ENCODE results near the gene COL27A1. TPM values are rescaled to one million over a fixed set of nuclear protein-coding genes. Genes with fewer than 3 reads are reported as not detected.

COL27A1 gene
- total and polyA plus RNA-seq, 2 donors (not counting 1 experiment from before 2014, with no cell fraction given), result 0.16 to 0.27 TPM

- Mint-ChIP-seq H3K9me3 (ENCODE audit: insufficient read depth) (no peaks in the 10 kb centered on the region), H3K4me1 (no peaks in the 10 kb centered on the region), H3K27me3 (peaks cover 19% of the 10 kb centered on the region), H3K27ac (no peak overlapping the region), H3K4me3 (no peak overlapping the region)
- DNase-seq (no peak), ATAC-seq (ENCODE audit: low read depth) (no peak)
- no peak overlapping the region for H3K4me3 ChIP-seq (ENCODE audit: control extremely low read depth in 1 of 5, extremely low read depth in 1 of 5, insufficient read depth in 1 of 5, low read depth in 2 of 5, low read length in 4 of 5)
- TF ChIP-seq CTCF (IDR thresholded peaks at IDR 0.05) (no peak), EZH2 (IDR thresholded peaks at IDR 0.05; ENCODE audit: borderline replicate concordance, insufficient read depth, low read depth, low read length, poor library complexity, severe bottlenecking) (no peak)
- no peaks in the 10 kb centered on the region for H3K79me2 ChIP-seq (ENCODE audit: control insufficient read depth, insufficient read depth, low read length)
- no peaks in the 10 kb centered on the region for H4K20me1 ChIP-seq (ENCODE audit: control insufficient read depth, insufficient read depth, low read length, poor library complexity, severe bottlenecking)
- no peak overlapping the region for H3K4me2 ChIP-seq (replicated peaks; ENCODE audit: low read depth, low read length, poor library complexity, severe bottlenecking)
- H3K36me3 ChIP-seq (replicated peaks in 1 of 2; ENCODE audit: control extremely low read depth in 1 of 2, control insufficient read depth in 1 of 2, extremely low read depth in 1 of 2, insufficient read depth in 2 of 2, low read length in 1 of 2), result no peaks in the 10 kb centered on the region
- ChIA-PET POLR2A (no interaction called here), CTCF (no interaction called here)
- H3K4me1 ChIP-seq (ENCODE audit: control insufficient read depth in 2 of 2, insufficient read depth in 2 of 2, low read length in 2 of 2), result no peaks in the 10 kb centered on the region
- no peak overlapping the region for H2AFZ ChIP-seq (ENCODE audit: insufficient read depth, low read depth, low read length, poor library complexity, severe bottlenecking)
- H3K9me3 ChIP-seq (ENCODE audit: control extremely low read depth in 1 of 3, control insufficient read depth in 2 of 3, insufficient read depth in 1 of 3, low read length in 2 of 3), result peaks cover 0 to 4% (median 0%) of the 10 kb centered on the region in 3 donors
- WGBS (ENCODE audit: insufficient coverage), result 94% methylated on average over 6 of the region's 9 CpGs
- no peak overlapping the region for H3K9ac ChIP-seq (ENCODE audit: low read length)
- intact Hi-C loops (cut with micrococcal nuclease), result no loop called here
- no peaks in the 10 kb centered on the region for H3K27me3 ChIP-seq (replicated peaks in 1 of 4; ENCODE audit: control extremely low read depth in 1 of 4, control insufficient read depth in 3 of 4, insufficient read depth in 4 of 4, low read length in 3 of 4)
- H3K27ac ChIP-seq (ENCODE audit: low read length in 2 of 2), result no peak overlapping the region
Measured at GRCh38 chr9:114181607-114182409, 26.5 kb downstream of the COL27A1 start.

GRCh38 chr9:114183006-114183405 lies 27.7 kb downstream of the COL27A1 start:
- WGBS (ENCODE audit: insufficient coverage), result 91% methylated on average over 6 of the region's 6 CpGs
- Mint-ChIP-seq H3K9me3 (ENCODE audit: insufficient read depth) (no peaks in the 10 kb centered on the region), H3K4me3 (no peak overlapping the region), H3K27me3 (peaks cover 12% of the 10 kb centered on the region), H3K27ac (no peak overlapping the region), H3K4me1 (no peaks in the 10 kb centered on the region)
- intact Hi-C loops (cut with micrococcal nuclease), result no loop called here
- Histone ChIP-seq H4K20me1 (ENCODE audit: control insufficient read depth, insufficient read depth, low read length, poor library complexity, severe bottlenecking) (no peaks in the 10 kb centered on the region), H3K9me3 (ENCODE audit: control extremely low read depth in 1 of 3, control insufficient read depth in 2 of 3, insufficient read depth in 1 of 3, low read length in 2 of 3) (peaks cover 0 to 4% (median 0%) of the 10 kb centered on the region in 3 donors), H3K36me3 (replicated peaks in 1 of 2; ENCODE audit: control extremely low read depth in 1 of 2, control insufficient read depth in 1 of 2, extremely low read depth in 1 of 2, insufficient read depth in 2 of 2, low read length in 1 of 2) (no peaks in the 10 kb centered on the region), H3K27me3 (replicated peaks in 1 of 4; ENCODE audit: control extremely low read depth in 1 of 4, control insufficient read depth in 3 of 4, insufficient read depth in 4 of 4, low read length in 3 of 4) (no peaks in the 10 kb centered on the region), H3K27ac (ENCODE audit: low read length in 2 of 2) (no peak overlapping the region), H3K4me2 (replicated peaks; ENCODE audit: low read depth, low read length, poor library complexity, severe bottlenecking) (no peak overlapping the region), H2AFZ (ENCODE audit: insufficient read depth, low read depth, low read length, poor library complexity, severe bottlenecking) (no peak overlapping the region), H3K4me1 (ENCODE audit: control insufficient read depth in 2 of 2, insufficient read depth in 2 of 2, low read length in 2 of 2) (no peaks in the 10 kb centered on the region), H3K9ac (ENCODE audit: low read length) (no peak overlapping the region), H3K79me2 (ENCODE audit: control insufficient read depth, insufficient read depth, low read length) (no peaks in the 10 kb centered on the region), H3K4me3 (ENCODE audit: control extremely low read depth in 1 of 5, extremely low read depth in 1 of 5, insufficient read depth in 1 of 5, low read depth in 2 of 5, low read length in 4 of 5) (no peak overlapping the region)
- DNase-seq (no peak), ATAC-seq (ENCODE audit: low read depth) (no peak)
- no peak for TF ChIP-seq CTCF (IDR thresholded peaks at IDR 0.05)
- TF ChIP-seq EZH2 (IDR thresholded peaks at IDR 0.05; ENCODE audit: borderline replicate concordance, insufficient read depth, low read depth, low read length, poor library complexity, severe bottlenecking), result no peak
- ChIA-PET CTCF (no interaction called here), POLR2A (no interaction called here)
